Activated naive CD4-positive, alpha-beta T cell treated with anti-CD3 and anti-CD28 coated beads, Interleukin-2, amount 50 U/mL, for 24 hours (primary cell): Measurements from ENCODE around the gene APOL4.
"Not testable (repeated sequence)": the region's sequence is repeated elsewhere in the genome, so short reads cannot be mapped to it uniquely, and the experiment has no call there.

ENCODE experiments used
- H3K27ac Mint-ChIP-seq: one replicate; pipeline ENCODE4 v1.8.0; 2021; ENCODE audit warnings: mild to moderate bottlenecking, mixed read lengths
- H3K27me3 Mint-ChIP-seq: one replicate; pipeline ENCODE4 v1.8.0; 2021; ENCODE audit warnings: mixed read lengths
- H3K36me3 Mint-ChIP-seq: one replicate; pipeline ENCODE4 v1.8.0; 2021; ENCODE audit warnings: mixed read lengths
- H3K4me1 Mint-ChIP-seq: one replicate; pipeline ENCODE4 v1.8.0; 2021; ENCODE audit warnings: mixed read lengths
- H3K4me3 Mint-ChIP-seq: one replicate; pipeline ENCODE4 v1.8.0; 2021; ENCODE audit warnings: mild to moderate bottlenecking, mixed read lengths
- H3K9me3 Mint-ChIP-seq: one replicate; pipeline ENCODE4 v1.8.0; 2021; ENCODE audit warnings: mixed read lengths

APOL4 gene

DNA sequence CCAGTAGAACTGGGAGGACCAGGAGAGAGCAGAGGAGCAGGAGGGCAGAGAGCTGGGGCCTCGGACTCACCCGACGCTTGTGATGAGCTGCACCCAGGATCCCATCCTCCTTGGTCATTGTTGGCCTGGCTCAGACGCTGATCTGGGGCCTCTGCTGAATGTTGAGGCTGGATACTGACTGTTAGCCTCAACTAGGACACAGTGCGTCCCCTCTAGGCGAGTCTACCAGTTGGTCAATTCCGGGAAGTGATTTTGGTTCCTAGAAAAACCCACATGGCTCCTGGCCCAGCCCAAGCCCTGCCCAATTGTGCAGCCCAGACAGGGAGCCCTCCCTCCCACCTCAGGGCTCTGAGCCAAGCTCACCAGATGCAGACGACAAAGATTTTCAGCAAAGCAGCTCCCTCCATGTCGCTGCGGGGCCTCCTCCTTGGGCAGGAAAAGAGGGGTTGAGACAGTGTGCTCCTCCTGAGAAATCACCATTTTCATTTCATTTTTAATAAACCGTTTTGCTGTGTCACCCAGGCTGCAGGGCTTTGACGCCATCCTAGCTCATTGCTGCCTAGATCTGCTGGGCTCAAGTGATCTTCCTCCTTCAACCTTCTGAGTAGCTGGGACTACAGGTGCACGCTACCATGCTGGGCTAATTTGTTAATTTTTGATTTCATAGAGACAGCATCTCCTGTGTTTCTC is at the start of gene APOL4:
Gene APOL4 (minus strand): TSS at position 180 of the 690 bp plus-strand sequence. CDS start 75 bp downstream, at position 105.
- Mint-ChIP-seq H3K4me3 (no peak within 1 kb of the TSS), H3K36me3 (no peaks in the 10 kb centered on the region), H3K9me3 (no peaks in the 10 kb centered on the region), H3K27me3 (peaks cover 7% of the 10 kb centered on the region), H3K4me1 (peaks cover 19% of the 10 kb centered on the region), H3K27ac (no peak within 1 kb of the TSS)

DNA sequence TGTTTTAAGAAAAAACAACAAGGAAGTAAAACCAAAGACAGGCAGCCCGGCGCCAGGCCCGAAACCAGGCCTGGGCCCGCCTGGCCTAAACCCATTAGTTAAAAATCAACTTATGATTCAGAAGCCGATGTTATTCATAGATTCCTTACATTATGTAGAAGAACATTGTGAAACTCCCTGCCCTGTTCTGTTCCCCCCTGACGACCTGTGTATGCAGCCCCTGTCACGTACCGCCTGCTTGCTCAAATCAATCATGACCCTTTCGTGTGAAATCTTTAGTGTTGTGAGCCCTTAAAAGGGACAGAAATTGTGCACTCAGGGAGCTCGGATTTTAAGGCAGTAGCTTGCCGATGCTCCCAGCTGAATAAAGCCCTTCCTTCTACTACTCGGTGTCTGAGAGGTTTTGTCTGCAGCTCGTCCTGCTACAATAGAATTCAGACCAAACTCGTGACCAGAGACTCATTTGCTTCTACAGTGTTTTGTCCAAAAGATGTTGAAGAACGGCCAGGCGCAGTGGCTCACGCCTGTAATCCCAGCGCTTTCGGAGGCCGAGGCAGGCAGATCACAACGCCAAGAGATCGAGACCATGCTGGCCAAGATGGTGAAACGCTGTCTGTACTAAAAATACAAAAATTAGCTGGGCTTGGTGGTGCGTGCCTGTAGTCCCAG is 48.8 kb upstream of the APOL4 start:
- not testable (repeated sequence) for H3K27me3 Mint-ChIP-seq, H3K27ac Mint-ChIP-seq, H3K36me3 Mint-ChIP-seq, H3K4me3 Mint-ChIP-seq, H3K9me3 Mint-ChIP-seq
- peaks cover 29% of the 10 kb centered on the region for H3K4me1 Mint-ChIP-seq

GRCh38 chr22:36249160-36249559 is 47.6 kb upstream of the APOL4 start:
- H3K9me3 Mint-ChIP-seq, result no peaks in the 10 kb centered on the region
- peaks cover 18% of the 10 kb centered on the region for H3K4me1 Mint-ChIP-seq
- H3K27ac Mint-ChIP-seq, result no peak overlapping the region
- H3K4me3 Mint-ChIP-seq, result no peak overlapping the region
- no peaks in the 10 kb centered on the region for H3K27me3 Mint-ChIP-seq
- H3K36me3 Mint-ChIP-seq, result peaks cover 2% of the 10 kb centered on the region

DNA sequence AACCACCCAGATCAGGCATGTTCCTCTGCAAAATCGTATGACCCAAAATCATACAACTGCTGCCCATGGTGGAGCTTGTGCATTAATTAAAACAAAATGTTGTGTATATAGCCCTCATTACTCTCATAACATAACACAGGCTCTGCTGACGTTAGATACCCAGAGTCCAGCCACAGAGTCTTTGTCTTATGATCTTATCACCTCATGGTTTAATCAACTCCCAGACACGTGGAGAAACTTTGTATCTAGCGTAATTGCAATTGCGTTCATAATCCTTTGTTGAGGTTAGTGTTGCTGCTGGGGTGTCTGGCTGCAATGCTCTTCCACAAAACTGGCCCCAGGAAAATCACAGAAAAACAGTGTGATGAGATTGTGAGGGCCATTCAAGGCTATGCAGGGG is 46.3 kb upstream of the APOL4 start:
- Mint-ChIP-seq H3K27me3 (no peaks in the 10 kb centered on the region), H3K4me1 (peaks cover 6% of the 10 kb centered on the region), H3K27ac (no peak overlapping the region), H3K4me3 (no peak overlapping the region), H3K36me3 (peaks cover 3% of the 10 kb centered on the region), H3K9me3 (peaks cover under 1% of the 10 kb centered on the region)

GRCh38 chr22:36246718-36247117 is 45.1 kb upstream of the APOL4 start:
- no peaks in the 10 kb centered on the region for H3K27me3 Mint-ChIP-seq
- H3K4me3 Mint-ChIP-seq, result no peak overlapping the region
- peaks cover 3% of the 10 kb centered on the region for H3K36me3 Mint-ChIP-seq
- H3K9me3 Mint-ChIP-seq, result peaks cover 5% of the 10 kb centered on the region
- H3K27ac Mint-ChIP-seq, result no peak overlapping the region
- no peaks in the 10 kb centered on the region for H3K4me1 Mint-ChIP-seq

- Mint-ChIP-seq H3K27ac (no peak overlapping the region), H3K4me1 (no peaks in the 10 kb centered on the region), H3K9me3 (peaks cover 5% of the 10 kb centered on the region), H3K4me3 (no peak overlapping the region), H3K36me3 (peaks cover 3% of the 10 kb centered on the region), H3K27me3 (no peaks in the 10 kb centered on the region)
These were observed 44.3 kb upstream of the APOL4 start for GRCh38 chr22:36245805-36246356.

DNA sequence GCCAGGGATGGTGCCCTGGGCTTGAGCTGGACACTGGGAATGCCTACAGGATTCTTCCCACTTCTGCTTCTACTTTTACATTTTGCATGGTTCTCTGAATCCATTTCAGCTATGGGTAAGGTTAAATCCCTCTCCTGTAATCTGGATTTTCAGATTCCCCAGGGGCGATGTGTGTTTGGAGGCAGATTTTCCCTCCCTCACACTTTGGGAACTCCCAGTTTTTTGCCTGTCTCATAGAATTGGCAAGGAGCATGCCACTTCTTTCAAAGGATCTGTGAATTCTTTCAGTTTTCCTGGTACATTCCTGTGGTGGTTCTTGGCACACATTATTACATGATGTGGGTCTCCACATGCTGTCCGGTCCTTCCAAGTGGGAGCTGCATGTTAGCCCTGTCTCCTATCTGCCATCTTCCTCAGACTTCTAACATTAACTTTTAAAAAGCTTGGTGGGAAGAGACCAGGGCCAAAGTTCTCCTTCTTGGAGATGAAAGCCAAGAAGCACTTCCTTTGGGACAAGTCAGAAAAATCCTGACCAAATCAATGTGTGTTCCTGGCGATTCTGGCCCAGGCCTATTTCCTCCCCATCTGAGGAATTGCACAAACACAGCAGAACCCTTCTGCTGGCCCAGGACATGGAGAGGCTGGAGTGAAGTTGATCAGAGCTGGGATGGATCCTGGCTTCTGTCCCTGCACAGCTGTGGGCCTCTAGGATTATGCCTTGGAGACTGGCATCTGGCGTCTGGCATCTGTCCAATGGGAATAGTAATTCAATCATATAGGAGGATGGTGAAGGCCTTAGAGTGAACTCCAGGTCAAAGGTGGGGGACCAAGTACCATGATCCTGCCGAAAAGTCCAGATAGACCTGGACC is 43.1 kb upstream of the APOL4 start:
- H3K4me3 Mint-ChIP-seq, result no peak overlapping the region
- peaks cover 4% of the 10 kb centered on the region for H3K4me1 Mint-ChIP-seq
- H3K27me3 Mint-ChIP-seq, result no peaks in the 10 kb centered on the region
- no peak overlapping the region for H3K27ac Mint-ChIP-seq
- peaks cover 3% of the 10 kb centered on the region for H3K36me3 Mint-ChIP-seq
- H3K9me3 Mint-ChIP-seq, result peaks cover 5% of the 10 kb centered on the region

GRCh38 chr22:36243986-36244385 is 42.4 kb upstream of the APOL4 start:
- Mint-ChIP-seq H3K9me3 (peaks cover 5% of the 10 kb centered on the region), H3K36me3 (peaks cover 2% of the 10 kb centered on the region), H3K4me1 (peaks cover 11% of the 10 kb centered on the region), H3K4me3 (no peak overlapping the region), H3K27ac (no peak overlapping the region), H3K27me3 (no peaks in the 10 kb centered on the region)

DNA sequence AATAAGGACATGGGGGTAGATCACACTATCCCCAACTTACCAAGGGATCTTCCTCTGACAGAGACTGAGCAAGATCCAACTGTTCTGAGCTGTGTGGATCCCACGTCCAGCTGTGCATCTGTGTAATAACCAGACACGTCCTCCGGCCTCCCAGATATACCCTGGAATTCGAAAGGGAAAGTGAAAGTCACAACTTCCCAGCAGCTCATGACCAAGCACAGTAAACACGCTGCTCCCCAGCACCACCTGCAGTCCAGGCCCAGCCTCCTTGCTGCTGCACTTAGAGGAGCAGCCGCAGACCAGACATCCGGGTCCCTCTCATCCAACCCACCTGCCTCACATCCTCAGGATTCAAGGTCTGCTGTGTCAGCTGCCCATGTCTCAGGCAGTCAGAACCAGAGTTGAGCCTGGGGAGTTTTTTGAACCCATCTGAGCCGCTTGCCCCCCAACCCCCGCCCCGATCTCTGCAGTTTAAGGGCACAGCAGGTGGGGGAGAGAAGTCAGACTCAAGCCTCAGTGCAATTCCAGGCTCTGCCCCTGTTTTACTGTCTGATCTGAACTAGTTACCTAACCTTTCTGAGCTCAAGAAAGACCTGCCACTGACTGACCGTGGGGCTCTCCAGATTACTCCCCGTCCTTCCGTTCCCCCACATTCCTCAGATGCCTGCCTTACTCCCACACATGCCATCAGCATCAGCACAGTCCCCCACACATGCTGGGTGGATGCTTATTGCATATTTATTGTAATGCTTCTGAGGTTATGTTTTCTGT is 38.0 kb upstream of the APOL4 start, which contains the start of gene APOL2:
Gene APOL2 (minus strand): TSS at position 127 of the 771 bp plus-strand sequence. CDS start 6,365 bp downstream, outside the sequence.
- Mint-ChIP-seq H3K4me1 (peaks cover 49% of the 10 kb centered on the region), H3K27ac (peak within 1 kb of the TSS; percentile 99), H3K4me3 (peak within 1 kb of the TSS; percentile 97), H3K9me3 (peaks cover 5% of the 10 kb centered on the region), H3K27me3 (no peaks in the 10 kb centered on the region), H3K36me3 (peaks cover 25% of the 10 kb centered on the region)

DNA sequence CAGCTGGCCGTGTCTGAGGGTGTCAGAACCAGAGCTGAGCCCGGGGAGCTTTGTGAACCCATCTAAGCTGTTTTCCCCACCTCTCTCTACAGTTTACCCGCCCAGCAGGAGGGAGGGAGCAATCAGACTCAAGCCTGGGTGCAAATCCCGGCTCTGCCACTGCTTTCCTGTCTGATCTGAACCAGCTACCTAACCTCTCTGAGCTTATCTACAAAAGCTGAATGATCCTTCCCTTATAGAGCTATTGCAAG is 37.5 kb upstream of the APOL4 start:
- Mint-ChIP-seq H3K4me3 (peak overlapping the region; percentile 97), H3K9me3 (peaks cover 5% of the 10 kb centered on the region), H3K36me3 (peaks cover 28% of the 10 kb centered on the region), H3K4me1 (peaks cover 54% of the 10 kb centered on the region), H3K27me3 (no peaks in the 10 kb centered on the region), H3K27ac (peak overlapping the region; percentile 99)

GRCh38 chr22:36238373-36239149 is 37.0 kb upstream of the APOL4 start:
- peak overlapping the region; percentile 97 for H3K4me3 Mint-ChIP-seq
- peaks cover 31% of the 10 kb centered on the region for H3K36me3 Mint-ChIP-seq
- H3K27me3 Mint-ChIP-seq, result no peaks in the 10 kb centered on the region
- peak overlapping the region; percentile 99 for H3K27ac Mint-ChIP-seq
- peaks cover 5% of the 10 kb centered on the region for H3K9me3 Mint-ChIP-seq
- peaks cover 58% of the 10 kb centered on the region for H3K4me1 Mint-ChIP-seq

GRCh38 chr22:36237462-36238372 is 36.1 kb upstream of the APOL4 start:
- H3K9me3 Mint-ChIP-seq, result peaks cover 2% of the 10 kb centered on the region
- peak overlapping the region; percentile 99 for H3K27ac Mint-ChIP-seq
- H3K36me3 Mint-ChIP-seq, result peaks cover 29% of the 10 kb centered on the region
- H3K4me3 Mint-ChIP-seq, result peak overlapping the region; percentile 97
- no peaks in the 10 kb centered on the region for H3K27me3 Mint-ChIP-seq
- peaks cover 58% of the 10 kb centered on the region for H3K4me1 Mint-ChIP-seq

DNA sequence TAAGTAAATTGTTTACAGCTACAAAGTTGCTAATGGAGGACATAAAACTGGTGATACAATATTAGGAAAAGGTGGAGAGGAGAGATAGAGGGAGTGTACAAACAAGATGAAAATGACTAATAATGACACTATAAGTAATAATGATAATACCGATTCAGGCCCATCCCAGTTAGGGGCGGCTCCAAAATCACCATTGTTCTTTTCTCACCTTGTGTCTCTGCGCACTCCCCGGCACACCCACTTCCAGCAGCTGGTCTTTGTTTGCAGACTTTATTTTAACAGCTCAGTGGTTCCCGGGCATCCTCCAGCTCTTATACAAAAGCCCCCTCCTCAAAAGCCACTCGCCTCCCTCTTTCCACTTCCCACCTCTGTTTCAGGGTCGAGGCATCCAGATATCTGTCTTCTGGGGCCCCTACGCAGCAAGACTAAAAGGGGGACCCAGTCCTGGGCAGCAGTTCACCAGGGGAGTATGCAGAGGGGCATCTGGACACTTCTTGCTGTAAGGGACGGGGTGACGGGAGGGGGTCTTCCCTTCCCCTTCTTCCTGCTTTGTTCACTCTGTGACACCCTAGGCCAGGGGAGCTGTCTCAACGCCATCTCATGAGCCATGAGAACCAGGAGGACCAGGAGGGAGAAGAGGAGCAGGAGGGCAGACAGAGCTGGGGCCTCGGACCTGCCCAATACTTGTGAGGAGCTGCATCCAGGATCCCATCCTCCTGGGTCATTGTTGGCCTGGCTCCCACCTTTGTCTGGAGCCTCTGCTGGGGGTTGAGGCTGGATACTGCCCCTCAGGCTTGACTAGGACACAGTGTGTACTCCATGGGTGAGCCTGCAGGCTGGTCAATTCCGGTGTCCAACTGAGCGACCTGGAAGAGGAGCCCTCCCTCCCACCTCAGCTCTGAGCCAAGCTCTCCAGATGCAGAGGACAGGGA is 35.0 kb upstream of the APOL4 start:
- H3K4me1 Mint-ChIP-seq, result peaks cover 58% of the 10 kb centered on the region
- peak overlapping the region; percentile 91 for H3K27ac Mint-ChIP-seq
- H3K36me3 Mint-ChIP-seq, result peaks cover 34% of the 10 kb centered on the region

More for the DNA sequence above, 35.0 kb upstream of the APOL4 start:
- H3K4me3 Mint-ChIP-seq, result peak overlapping the region; percentile 97
- H3K9me3 Mint-ChIP-seq, result no peaks in the 10 kb centered on the region
- no peaks in the 10 kb centered on the region for H3K27me3 Mint-ChIP-seq
